Gastroesophageal sphincter (tissue), 4 donors: Measurements from ENCODE around the gene BACH2. TPM values are rescaled to one million over a fixed set of nuclear protein-coding genes. Genes with fewer than 3 reads are reported as not detected.

Experiments used
- ATAC-seq: fragments of 150-250 bp; one replicate; pipeline ENCODE4 v1.9.1; 2016; ENCODE audit warnings: mild to moderate bottlenecking, moderate library complexity
- H3K27ac ChIP-seq, 4 donors: fragments of 200-600 bp; sonication (generic) in 3 of 4; 1 replicate in 3 of 4; 2 replicates in 1 of 4; pipeline ENCODE4 v1.5.1; 2016 to 2019
- H3K27me3 ChIP-seq: fragments of 200-600 bp; sonication (generic); one replicate; pipeline ENCODE4 v1.5.1; 2019
- H3K36me3 ChIP-seq, 2 donors: fragments of 200-600 bp; sonication (generic); one replicate each; pipeline ENCODE4 v1.5.1; 2019; ENCODE audit warnings: control low read depth in 1 of 2
- H3K4me1 ChIP-seq, 3 donors: fragments of 200-600 bp; sonication (generic); 1 replicate in 2 of 3; 2 replicates in 1 of 3; pipeline ENCODE4 v1.5.1; 2016 to 2019; ENCODE audit warnings: control low read depth in 2 of 3
- H3K4me3 ChIP-seq, 2 donors: fragments of 200-600 bp; sonication (generic); one replicate each; pipeline ENCODE4 v1.5.1; 2019; ENCODE audit warnings: mild to moderate bottlenecking in 1 of 2, moderate library complexity in 1 of 2
- H3K9me3 ChIP-seq, 3 donors: fragments of 200-600 bp; sonication (generic); one replicate each; pipeline ENCODE4 v1.5.1; 2017 to 2019; ENCODE audit warnings: control low read depth in 2 of 3
- CTCF ChIP-seq, 4 experiments: fragments of 200-600 bp in 2 of 4; fragments of 450-650 bp in 2 of 4; sonication (generic) in 1 of 4; IDR thresholded peaks; one replicate each; pipeline ENCODE4 v1.5.1; 2017 to 2019; ENCODE audit warnings: antibody characterized with exemption in 4 of 4, mild to moderate bottlenecking in 2 of 4, moderate library complexity in 2 of 4
- EP300 ChIP-seq: sonication (generic); formaldehyde crosslinking; IDR thresholded peaks from one replicate; pipeline ENCODE4 v1.6.1; 2017; ENCODE audit warnings: antibody characterized with exemption, mild to moderate bottlenecking
- POLR2A ChIP-seq, 2 donors: fragments of 450-650 bp; IDR thresholded peaks; one replicate each; pipeline ENCODE4 v1.6.1; 2017; ENCODE audit warnings: antibody characterized with exemption in 2 of 2, mild to moderate bottlenecking in 2 of 2, moderate library complexity in 1 of 2
- POLR2AphosphoS5 ChIP-seq: sonication (generic); formaldehyde crosslinking; IDR thresholded peaks from one replicate; pipeline ENCODE4 v1.6.1; 2017; ENCODE audit warnings: antibody characterized with exemption
- WGBS, 2 donors: methylation state at CpG; one replicate each; pipeline ENCODE4 v1.1.5; 2018; ENCODE audit warnings: low coverage in 1 of 2; 5-methylcytosine and 5-hydroxymethylcytosine counted together
- small RNA-seq, 4 donors: library from RNA; depleted of rRNA; stranded (forward); fragments of <200 nt; gene quantifications; one replicate each; pipeline ENCODE3, GENCODE V24; 2016
- total RNA-seq, 4 donors: library from RNA; depleted of rRNA; stranded (reverse); fragments of >200 nt; gene quantifications; one replicate each; pipeline ENCODE4 v1.1.0, GENCODE V29; 2016

BACH2 gene
- total RNA-seq, 4 donors from 2014 or later: 3.5 to 10.4 (median 3.9) TPM

DNA sequence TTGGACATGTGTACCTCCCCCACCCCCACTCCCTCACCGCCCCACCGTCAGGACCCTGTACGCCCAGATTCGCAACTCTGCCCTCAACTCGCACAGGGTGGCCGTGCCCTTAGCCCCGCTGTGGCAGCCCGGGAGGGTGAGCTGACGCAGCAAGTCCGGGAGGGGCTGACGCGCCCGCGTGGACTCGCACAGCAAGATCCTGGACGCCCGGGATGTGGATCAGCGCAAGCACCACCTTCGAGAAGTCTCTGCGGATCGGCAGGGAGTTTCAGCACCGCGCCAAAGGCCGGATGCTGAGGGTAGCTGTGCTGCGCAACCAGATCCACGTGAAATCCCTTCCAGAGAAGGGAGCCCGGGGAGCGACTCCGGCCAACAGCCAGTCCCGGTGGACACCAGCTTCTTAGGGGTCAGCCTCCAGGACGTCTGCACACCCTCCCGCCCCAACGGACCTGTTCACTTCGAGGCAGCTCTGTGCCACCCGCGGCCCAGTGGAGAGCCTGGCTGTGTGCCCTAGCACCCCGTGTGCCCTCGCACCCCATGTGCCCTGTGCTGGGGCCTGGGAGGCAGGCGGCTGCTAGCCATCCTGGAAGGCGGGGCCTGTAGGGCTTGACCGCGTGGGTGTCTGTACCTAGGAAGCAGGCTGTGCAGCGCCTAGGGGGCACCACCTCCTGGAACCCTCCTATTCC is 409.0 kb downstream of the BACH2 start:
- H3K36me3 ChIP-seq: no peaks in the 10 kb centered on the region
- no peak overlapping the region for H3K27ac ChIP-seq
- TF ChIP-seq CTCF (IDR thresholded peaks at IDR 0.05): no peak
- no peak for TF ChIP-seq EP300
- TF ChIP-seq POLR2A (IDR thresholded peaks at IDR 0.05): no peak
- TF ChIP-seq POLR2AphosphoS5: no peak
- 18 to 45% methylated on average over 4 to 15 of the region's 43 CpGs for WGBS, 2 donors
- H3K27me3 ChIP-seq: peaks cover 43% of the 10 kb centered on the region
- no peaks in the 10 kb centered on the region for H3K9me3 ChIP-seq
- H3K4me1 ChIP-seq: peaks cover 0 to 6% (median 0%) of the 10 kb centered on the region in 3 donors
- H3K4me3 ChIP-seq: no peak overlapping the region
- ATAC-seq: no peak

DNA sequence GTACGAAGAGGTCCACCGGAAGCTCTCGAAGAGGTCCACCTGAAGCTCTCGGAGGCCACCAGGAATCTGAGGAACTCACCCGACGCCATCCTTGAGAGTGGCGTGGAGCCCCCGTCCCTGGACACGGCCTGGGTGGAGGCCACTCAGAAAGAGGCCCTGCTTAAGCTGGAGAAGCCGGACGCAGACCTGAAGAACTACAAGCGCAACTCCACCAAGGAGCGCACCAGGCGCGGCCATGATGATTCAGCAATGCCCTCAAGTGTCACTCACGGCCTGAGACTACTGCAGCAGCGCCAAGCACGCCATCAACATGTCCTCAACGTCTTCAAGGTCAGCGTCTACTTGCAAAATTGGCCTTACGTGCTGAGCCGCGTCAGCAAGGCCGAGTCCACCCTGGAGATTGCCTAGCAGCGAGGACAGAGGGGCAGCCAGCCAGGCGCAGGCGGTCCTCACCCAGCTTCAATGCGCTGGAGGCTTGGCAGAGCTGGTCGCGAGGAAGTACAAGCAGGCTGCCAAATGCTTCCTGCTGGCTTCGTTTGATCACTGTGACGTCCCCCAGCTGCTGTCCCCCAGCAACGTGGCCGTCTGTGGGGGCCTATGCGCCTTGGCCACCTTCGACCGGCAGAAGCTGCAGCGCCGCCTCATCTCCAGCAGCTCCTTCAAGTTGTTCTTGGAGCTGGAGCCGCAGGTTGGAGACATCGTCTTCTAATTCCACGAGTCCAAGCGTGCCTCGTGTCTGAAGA is 410.1 kb downstream of the BACH2 start:
- WGBS, 2 donors: no CpG with 5 or more reads among the region's 44 CpGs

More for the DNA sequence above, 410.1 kb downstream of the BACH2 start:
- Histone ChIP-seq H3K4me3 (no peak overlapping the region), H3K27me3 (peaks cover 32% of the 10 kb centered on the region), H3K27ac (no peak overlapping the region), H3K9me3 (no peaks in the 10 kb centered on the region), H3K4me1 (peaks cover 0 to 6% (median 0%) of the 10 kb centered on the region in 3 donors), H3K36me3 (no peaks in the 10 kb centered on the region)
- TF ChIP-seq POLR2A (IDR thresholded peaks at IDR 0.05): no peak
- TF ChIP-seq POLR2AphosphoS5: no peak
- no peak for TF ChIP-seq EP300
- no peak for TF ChIP-seq CTCF (IDR thresholded peaks at IDR 0.05)
- ATAC-seq: no peak

Small RNA genes within 50 kb of the gene (small RNA-seq; reads per million reads assigned to genes)
- gene MIR4464: 0 reads per million in 4 donors
- gene RF00019: 0 reads per million in 4 donors
- 0 reads per million in 4 donors for gene RN7SKP110
